ENCODE measurements around the gene FOXK1. TPM values are rescaled to one million over a fixed set of nuclear protein-coding genes. Genes with fewer than 3 reads are reported as not detected.

FOXK1 gene
- total and polyA plus RNA-seq, 7 donors: 1.8 to 47.1 (median 17.1) TPM

Small RNA genes lying within 50 kb of the gene (small RNA-seq; reads per million reads assigned to genes)
- gene MIR4656 (0 reads per million in 3 donors), gene RF00019 (0 reads per million in 3 donors)

Other genes starting within 250 kb of the FOXK1 start
- 10 to 100 TPM; 17.1 to 24.6 (median 19.8) TPM for gene AP5Z1, start 93.3 kb downstream of the FOXK1 start, total RNA-seq
- gene AP5Z1, start 93.3 kb downstream of the FOXK1 start, polyA plus RNA-seq: 10 to 100 TPM; 16.8 to 66.0 (median 20.3) TPM
- 1 to 10 TPM in 1 of 4 donors, under 1 TPM in 2, not detected in 1; 0.27 to 1.1 (median 0.49) TPM for gene PAPOLB, start 179.7 kb downstream of the FOXK1 start, total RNA-seq
- under 1 TPM in 1 of 3 donors, not detected in 2; 0.03 TPM for gene PAPOLB, start 179.7 kb downstream of the FOXK1 start, polyA plus RNA-seq
- gene RADIL, start 201.4 kb downstream of the FOXK1 start, total RNA-seq: 10 to 100 TPM in 1 of 4 donors, 1 to 10 TPM in 3; 5.6 to 10.8 (median 6.7) TPM
- 1 to 10 TPM; 1.2 to 2.3 (median 1.4) TPM for gene RADIL, start 201.4 kb downstream of the FOXK1 start, polyA plus RNA-seq

Data from sigmoid colon (tissue), 7 donors.